VCaP (cell line): ENCODE measurements around the gene INO80E.
"Not testable (repeated sequence)": the region's sequence is repeated elsewhere in the genome, so short reads cannot be mapped to it uniquely, and the experiment has no call there.

ENCODE experiments used
- H3K27ac ChIP-seq: fragments of 450-650 bp; 2 replicates; pipeline ENCODE4 v1.5.1; 2017
- CTCF ChIP-seq: fragments of 450-650 bp; conservative IDR thresholded peaks from 2 replicates; pipeline ENCODE4 v1.5.1; 2017; ENCODE audit warnings: mild to moderate bottlenecking, moderate library complexity

The INO80E gene

GRCh38 chr16:30033270-30033669 is 37.2 kb downstream of the INO80E start:
- no peak overlapping the region for H3K27ac ChIP-seq
- no peak for TF ChIP-seq CTCF

GRCh38 chr16:30040221-30040620 is 44.2 kb downstream of the INO80E start:
- TF ChIP-seq CTCF: no peak
- no peak overlapping the region for H3K27ac ChIP-seq

GRCh38 chr16:30040690-30041089 is 44.6 kb downstream of the INO80E start:
- H3K27ac ChIP-seq: not testable (repeated sequence)

GRCh38 chr16:30041841-30042240 is 45.8 kb downstream of the INO80E start:
- peak; percentile 52 for TF ChIP-seq CTCF
- no peak overlapping the region for H3K27ac ChIP-seq

GRCh38 chr16:30046178-30046577 is 50.1 kb downstream of the INO80E start:
- TF ChIP-seq CTCF: no peak
- no peak overlapping the region for H3K27ac ChIP-seq

GRCh38 chr16:30046588-30046987 is 50.5 kb downstream of the INO80E start:
- H3K27ac ChIP-seq: no peak overlapping the region
- TF ChIP-seq CTCF: no peak

- no peak for TF ChIP-seq CTCF
- H3K27ac ChIP-seq: no peak overlapping the region
Measured at GRCh38 chr16:30049871-30050270, 53.8 kb downstream of the INO80E start.

GRCh38 chr16:30051518-30051917 is 55.5 kb downstream of the INO80E start:
- no peak overlapping the region for H3K27ac ChIP-seq
- no peak for TF ChIP-seq CTCF
